Esophagus mucosa (tissue), 1 donor: ENCODE results near the gene SYTL2. TPM values are rescaled to one million over a fixed set of nuclear protein-coding genes. Genes with fewer than 3 reads are reported as not detected.
"Not testable (repeated sequence)": the region's sequence is repeated elsewhere in the genome, so short reads cannot be mapped to it uniquely, and the experiment has no call there.

Experiments
- ATAC-seq: fragments of 200-7000 bp; cut with Tn5 transposase; one replicate; pipeline ENCODE4 v1.9.1; 2020
- total RNA-seq: library from RNA; stranded (reverse); gene quantifications from one replicate; pipeline ENCODE4 v1.2.4, GENCODE V29; 2023
- donor health status: DM: yes; HTN: yes; CAD: no.

Gene SYTL2
- 4.9 TPM for total RNA-seq

- ATAC-seq: peak; percentile 92
Measured at GRCh38 chr11:85810871-85811611, at the start of gene SYTL2. SYTL2 (minus strand) TSS chr11:85811141; CDS start chr11:85757725, 53,416 bp downstream.

- ATAC-seq: not testable (repeated sequence)
Measured at GRCh38 chr11:85859541-85859940, 48.6 kb upstream of the SYTL2 start.

- ATAC-seq: no peak
Measured at GRCh38 chr11:85857098-85857497, 46.2 kb upstream of the SYTL2 start.

GRCh38 chr11:85855341-85855656 lies 44.4 kb upstream of the SYTL2 start, which contains the start of gene CCDC83:
CCDC83 (plus strand) TSS chr11:85855383; CDS start chr11:85865124, 9,741 bp downstream.
- no peak for ATAC-seq

GRCh38 chr11:85854557-85855340 lies 43.8 kb upstream of the SYTL2 start:
- peak; percentile 99 for ATAC-seq

GRCh38 chr11:85854212-85854556 lies 43.2 kb upstream of the SYTL2 start:
- no peak for ATAC-seq

- not testable (repeated sequence) for ATAC-seq
Measured at GRCh38 chr11:85853541-85853940, 42.6 kb upstream of the SYTL2 start.

- not testable (repeated sequence) for ATAC-seq
Measured at GRCh38 chr11:85852754-85853153, 41.8 kb upstream of the SYTL2 start.

GRCh38 chr11:85848556-85848955 lies 37.6 kb upstream of the SYTL2 start:
- ATAC-seq: no peak

GRCh38 chr11:85848006-85848405 lies 37.1 kb upstream of the SYTL2 start:
- ATAC-seq: no peak

GRCh38 chr11:85847436-85847835 lies 36.5 kb upstream of the SYTL2 start:
- ATAC-seq: no peak

- no peak for ATAC-seq
Measured at GRCh38 chr11:85845124-85845631, 34.2 kb upstream of the SYTL2 start.

- peak; percentile 95 for ATAC-seq
Measured at GRCh38 chr11:85844439-85845123, 33.6 kb upstream of the SYTL2 start.

- ATAC-seq: no peak
Measured at GRCh38 chr11:85843929-85844328, 33.0 kb upstream of the SYTL2 start.

GRCh38 chr11:85840932-85841331 lies 30.0 kb upstream of the SYTL2 start:
- not testable (repeated sequence) for ATAC-seq

- ATAC-seq: no peak
Measured at GRCh38 chr11:85835729-85836128, 24.8 kb upstream of the SYTL2 start.

- no peak for ATAC-seq
Measured at GRCh38 chr11:85835263-85835662, 24.3 kb upstream of the SYTL2 start.

- ATAC-seq: peak; percentile 20
Measured at GRCh38 chr11:85831050-85831449, 20.1 kb upstream of the SYTL2 start.

GRCh38 chr11:85829172-85829571 lies 18.2 kb upstream of the SYTL2 start:
- ATAC-seq: no peak

- ATAC-seq: peak; percentile 47
Measured at GRCh38 chr11:85828640-85828978, 17.7 kb upstream of the SYTL2 start.

- ATAC-seq: peak; percentile 74
Measured at GRCh38 chr11:85827748-85828639, 17.1 kb upstream of the SYTL2 start.
